ENCODE data around the gene AVPR1B. TPM values are rescaled to one million over a fixed set of nuclear protein-coding genes. Genes with fewer than 3 reads are reported as not detected.

The AVPR1B gene
- total RNA-seq, 1 experiment from 2014 or later, result not detected

Small RNA genes lying within 50 kb of the gene (small RNA-seq; reads per million reads assigned to genes)
- gene RF00271, result not detected

Other genes with a start within 250 kb of the AVPR1B start
- not detected in 2 replicates for gene SLC26A9, start 173.9 kb downstream of the AVPR1B start, total RNA-seq (2014; rRNA removed; shearing (Covaris generic); ENCODE audit: low replicate concordance)
- gene RAB7B, start 114.0 kb downstream of the AVPR1B start, total RNA-seq (2014; rRNA removed; shearing (Covaris generic); ENCODE audit: low replicate concordance), result not detected in 2 replicates
- not detected in 2 replicates for gene CTSE, start 93.5 kb downstream of the AVPR1B start, total RNA-seq (2014; rRNA removed; shearing (Covaris generic); ENCODE audit: low replicate concordance)
- gene RHEX, start 64.2 kb downstream of the AVPR1B start, total RNA-seq (2014; rRNA removed; shearing (Covaris generic); ENCODE audit: low replicate concordance), result not detected in 2 replicates
- gene FAM72A, start 85.5 kb upstream of the AVPR1B start, total RNA-seq (2014; rRNA removed; shearing (Covaris generic); ENCODE audit: low replicate concordance), result 27.6 and 29.0 TPM in 2 replicates
- 138 and 145 TPM in 2 replicates for gene SRGAP2, start 86.2 kb upstream of the AVPR1B start, total RNA-seq (2014; rRNA removed; shearing (Covaris generic); ENCODE audit: low replicate concordance)